SK-N-MC (cell line): ENCODE data around the gene WDR26.

Experiments
- EZH2 ChIP-seq: fragments of 200-600 bp; sonication (generic); IDR thresholded peaks from one replicate; pipeline ENCODE4 v1.6.1; 2017; ENCODE audit warnings: antibody characterized with exemption
- FOXP2 ChIP-seq: optimal IDR thresholded peaks from 2 replicates; pipeline ENCODE3; 2011; ENCODE audit warnings: mild to moderate bottlenecking, moderate library complexity; ENCODE audit not compliant: insufficient read depth; ENCODE audit errors: extremely low read length, control extremely low read depth
- POLR2AphosphoS5 ChIP-seq: IDR thresholded peaks from 2 replicates; pipeline ENCODE4 v1.6.1; 2012; ENCODE audit warnings: mild to moderate bottlenecking, low read depth, low read length, borderline replicate concordance

DNA sequence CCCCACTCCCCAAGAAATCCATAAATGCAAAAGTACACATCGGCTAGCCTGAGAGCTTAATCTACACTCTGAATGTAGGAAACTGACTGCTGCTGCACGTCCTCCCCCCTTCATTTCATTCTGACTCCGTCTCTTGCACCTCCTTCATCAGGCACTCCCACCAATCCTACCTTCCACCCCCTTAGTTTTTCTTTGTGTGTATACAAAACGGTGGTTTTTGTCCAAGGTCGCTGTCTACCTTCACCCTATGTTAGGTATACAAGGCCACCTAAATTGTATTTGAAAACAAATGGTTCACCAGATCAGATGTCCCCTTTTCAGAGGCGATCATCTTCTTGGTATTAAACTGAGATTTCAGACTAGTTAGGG lies 1.9 kb downstream of the WDR26 start:
- no peak for TF ChIP-seq POLR2AphosphoS5
- no peak for TF ChIP-seq EZH2
- no peak for TF ChIP-seq FOXP2
